ENCODE data around the gene ARID4A. TPM values are rescaled to one million over a fixed set of nuclear protein-coding genes. Genes with fewer than 3 reads are reported as not detected.

ARID4A gene
- total and polyA plus RNA-seq, 7 donors: 4.2 to 31.9 (median 18.1) TPM

DNA sequence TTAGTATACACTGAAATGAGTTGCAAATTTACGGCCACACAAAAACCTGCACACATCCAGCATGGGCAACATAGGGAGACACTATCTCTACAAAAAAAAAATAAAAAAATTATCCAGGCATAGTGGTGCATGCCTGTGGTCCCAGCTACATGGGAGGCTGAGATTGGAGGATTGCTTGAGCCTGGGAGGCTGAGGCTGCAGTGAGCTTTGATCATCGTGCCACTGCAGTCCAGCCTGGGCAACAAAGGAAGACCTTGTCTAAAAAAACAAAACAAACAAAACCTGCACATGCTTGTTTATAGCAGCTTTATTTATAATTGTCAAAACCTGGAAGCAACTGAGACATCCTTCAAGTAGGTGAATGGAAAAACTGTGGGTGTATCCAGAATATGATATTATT, 92.5 kb downstream of the ARID4A start:
- Histone ChIP-seq H3K9me3 (no peaks in the 10 kb centered on the region), H3K4me1 (peaks cover 0 to 5% (median 2%) of the 10 kb centered on the region in 4 donors), H3K27ac (no peak overlapping the region), H3K4me3 (no peak overlapping the region), H3K36me3 (no peaks in the 10 kb centered on the region), H3K27me3 (no peaks in the 10 kb centered on the region)
- DNase-seq: no peak
- TF ChIP-seq EP300 (IDR thresholded peaks at IDR 0.05): no peak
- TF ChIP-seq POLR2A (IDR thresholded peaks at IDR 0.05): no peak
- no peak for TF ChIP-seq POLR2AphosphoS5 (IDR thresholded peaks at IDR 0.05)
- TF ChIP-seq, protein P1, sequence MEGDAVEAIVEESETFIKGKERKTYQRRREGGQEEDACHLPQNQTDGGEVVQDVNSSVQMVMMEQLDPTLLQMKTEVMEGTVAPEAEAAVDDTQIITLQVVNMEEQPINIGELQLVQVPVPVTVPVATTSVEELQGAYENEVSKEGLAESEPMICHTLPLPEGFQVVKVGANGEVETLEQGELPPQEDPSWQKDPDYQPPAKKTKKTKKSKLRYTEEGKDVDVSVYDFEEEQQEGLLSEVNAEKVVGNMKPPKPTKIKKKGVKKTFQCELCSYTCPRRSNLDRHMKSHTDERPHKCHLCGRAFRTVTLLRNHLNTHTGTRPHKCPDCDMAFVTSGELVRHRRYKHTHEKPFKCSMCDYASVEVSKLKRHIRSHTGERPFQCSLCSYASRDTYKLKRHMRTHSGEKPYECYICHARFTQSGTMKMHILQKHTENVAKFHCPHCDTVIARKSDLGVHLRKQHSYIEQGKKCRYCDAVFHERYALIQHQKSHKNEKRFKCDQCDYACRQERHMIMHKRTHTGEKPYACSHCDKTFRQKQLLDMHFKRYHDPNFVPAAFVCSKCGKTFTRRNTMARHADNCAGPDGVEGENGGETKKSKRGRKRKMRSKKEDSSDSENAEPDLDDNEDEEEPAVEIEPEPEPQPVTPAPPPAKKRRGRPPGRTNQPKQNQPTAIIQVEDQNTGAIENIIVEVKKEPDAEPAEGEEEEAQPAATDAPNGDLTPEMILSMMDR (IDR thresholded peaks at IDR 0.05): no peak
- WGBS, 2 donors: 75 to 91% methylated on average over 2 of the region's 2 CpGs
- intact Hi-C loops (cut with DNase I): no loop called here

- 9 to 12% methylated on average over 10 of the region's 10 CpGs for WGBS, 2 donors
- H3K9me3 ChIP-seq: no peaks in the 10 kb centered on the region
- intact Hi-C loops (cut with DNase I): loop anchor here (5.0 kb wide), 1 partner anchor 288 kb away; no protein-coding TSS in a partner anchor
These were observed 97.1 kb downstream of the ARID4A start for GRCh38 chr14:58395562-58395811.

DNA sequence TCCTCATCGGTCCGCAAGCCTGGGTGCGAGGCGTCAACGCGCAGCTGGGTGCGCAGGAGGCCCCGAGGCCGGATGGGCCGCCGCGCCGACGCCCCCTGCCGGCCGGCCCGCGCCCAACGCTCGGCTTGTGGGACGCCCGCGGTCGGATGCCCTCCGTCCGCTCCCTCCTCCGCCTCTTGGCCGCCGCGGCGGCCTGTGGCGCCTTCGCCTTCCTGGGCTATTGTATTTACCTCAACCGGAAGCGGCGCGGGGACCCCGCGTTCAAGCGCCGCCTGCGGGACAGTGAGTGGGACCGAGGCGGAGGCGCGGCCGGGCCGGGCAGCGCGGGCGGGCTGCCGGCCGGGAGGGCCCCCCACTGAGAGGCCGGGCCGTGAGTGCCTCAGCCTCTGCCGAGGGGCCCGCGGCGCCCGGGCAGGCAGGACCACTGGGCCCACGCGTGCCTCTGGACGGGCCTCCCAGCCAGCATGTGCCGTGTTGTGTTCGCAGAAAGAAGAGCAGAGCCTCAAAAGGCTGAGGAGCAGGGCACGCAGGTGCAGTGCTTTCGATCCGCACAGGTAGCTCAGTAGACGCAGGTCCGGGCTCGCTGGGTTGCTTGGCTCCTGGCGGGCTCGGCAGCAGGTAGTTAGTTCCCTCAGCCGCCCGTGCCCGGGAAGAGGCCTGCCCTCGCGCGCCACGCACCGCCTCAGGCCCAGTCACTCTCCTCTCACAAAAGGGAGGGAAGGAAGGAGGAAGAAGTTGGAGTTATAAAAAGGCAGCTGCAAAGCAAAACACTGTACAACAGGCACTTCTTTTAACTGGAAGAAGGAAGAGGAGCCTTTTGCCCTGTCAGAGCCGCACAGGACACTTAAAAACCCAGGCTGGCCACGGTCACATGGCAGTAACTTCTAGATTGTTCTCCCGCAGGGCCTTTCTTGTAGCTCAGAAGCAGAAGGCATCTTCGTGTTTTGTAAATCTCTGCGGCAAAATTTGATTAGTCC, 97.7 kb downstream of the ARID4A start, which contains the start of gene TOMM20L:
TSS of gene TOMM20L (plus strand) at position 119 of the 977 bp plus-strand sequence. CDS start at position 147, 28 bp downstream.
- WGBS, 2 donors: 5 to 7% methylated on average over 86 of the region's 86 CpGs
- H3K4me1 ChIP-seq: peaks cover 0 to 14% (median 5%) of the 10 kb centered on the region in 4 donors
- no peaks in the 10 kb centered on the region for H3K36me3 ChIP-seq
- H3K27me3 ChIP-seq: no peaks in the 10 kb centered on the region
- H3K4me3 ChIP-seq: peak within 1 kb of the TSS; percentile 26 to 66 (median 60)
- no peaks in the 10 kb centered on the region for H3K9me3 ChIP-seq
- DNase-seq: peak; percentile 77
- TF ChIP-seq POLR2AphosphoS5 (IDR thresholded peaks at IDR 0.05): peak in 1 of 4 donors; percentile 13
- TF ChIP-seq, protein P1 (IDR thresholded peaks at IDR 0.05): peak in 2 of 4 experiments; percentile 43 to 94
- TF ChIP-seq EP300 (IDR thresholded peaks at IDR 0.05): no peak
- intact Hi-C loops (cut with DNase I): loop anchor here (5.0 kb wide), 1 partner anchor 289 kb away; no protein-coding TSS in a partner anchor
- peak within 1 kb of the TSS; percentile 58 to 83 (median 76) for H3K27ac ChIP-seq

More at GRCh38 chr14:58395562-58395811, 97.1 kb downstream of the ARID4A start:
- Histone ChIP-seq H3K27ac (peak overlapping the region; percentile 58 to 83 (median 76)), H3K4me1 (peaks cover 0 to 14% (median 5%) of the 10 kb centered on the region in 4 donors), H3K4me3 (peak overlapping the region; percentile 26 to 66 (median 60)), H3K27me3 (no peaks in the 10 kb centered on the region), H3K36me3 (no peaks in the 10 kb centered on the region)
- DNase-seq: no peak
- no peak for TF ChIP-seq POLR2A (IDR thresholded peaks at IDR 0.05)
- TF ChIP-seq, protein P1 (IDR thresholded peaks at IDR 0.05): no peak

GRCh38 chr14:58397156-58397555, 98.8 kb downstream of the ARID4A start:
- TF ChIP-seq POLR2AphosphoS5 (IDR thresholded peaks at IDR 0.05): no peak
- no peak for TF ChIP-seq EP300 (IDR thresholded peaks at IDR 0.05)
- no peak for TF ChIP-seq POLR2A (IDR thresholded peaks at IDR 0.05)
- TF ChIP-seq, protein P1 (IDR thresholded peaks at IDR 0.05): no peak
- peaks cover 0 to 14% (median 5%) of the 10 kb centered on the region in 4 donors for H3K4me1 ChIP-seq
- no peak overlapping the region for H3K4me3 ChIP-seq
- H3K27ac ChIP-seq: no peak overlapping the region
- H3K27me3 ChIP-seq: no peaks in the 10 kb centered on the region
- no peak for DNase-seq
- WGBS, 2 donors: 94% methylated on average over 6 of the region's 6 CpGs
- no peaks in the 10 kb centered on the region for H3K36me3 ChIP-seq
- intact Hi-C loops (cut with DNase I): loop anchor here (5.0 kb wide), 1 partner anchor 290 kb away; no protein-coding TSS in a partner anchor
- H3K9me3 ChIP-seq: no peaks in the 10 kb centered on the region

All from sigmoid colon (tissue), 7 donors.